Skeletal muscle satellite cell (primary cell): Measurements from ENCODE around the gene H2BK1.

Experiments used
- H3K27me3 ChIP-seq: 2 replicates; pipeline ENCODE4 v1.7.0; 2013; ENCODE audit warnings: low read length; ENCODE audit not compliant: control insufficient read depth, insufficient read depth
- H3K36me3 ChIP-seq: 2 replicates; pipeline ENCODE4 v1.7.0; 2013; ENCODE audit warnings: mild to moderate bottlenecking, control low read depth, low read length; ENCODE audit not compliant: insufficient read depth
- H3K4me1 ChIP-seq: 2 replicates; pipeline ENCODE4 v1.7.0; 2013; ENCODE audit warnings: low read length; ENCODE audit not compliant: control insufficient read depth, insufficient read depth
- H3K4me2 ChIP-seq: 2 replicates; pipeline ENCODE4 v1.7.0; 2013; ENCODE audit warnings: mild to moderate bottlenecking, low read length
- H3K4me3 ChIP-seq: 2 replicates; pipeline ENCODE4 v1.7.0; 2013; ENCODE audit warnings: low read length
- H3K9ac ChIP-seq: 2 replicates; pipeline ENCODE4 v1.7.0; 2013; ENCODE audit warnings: mild to moderate bottlenecking, low read depth, low read length, moderate library complexity
- H3K9me3 ChIP-seq: replicated peaks from 2 replicates; pipeline ENCODE4 v1.7.0; 2013; ENCODE audit warnings: mild to moderate bottlenecking, control low read depth, low read length

Gene H2BK1

DNA sequence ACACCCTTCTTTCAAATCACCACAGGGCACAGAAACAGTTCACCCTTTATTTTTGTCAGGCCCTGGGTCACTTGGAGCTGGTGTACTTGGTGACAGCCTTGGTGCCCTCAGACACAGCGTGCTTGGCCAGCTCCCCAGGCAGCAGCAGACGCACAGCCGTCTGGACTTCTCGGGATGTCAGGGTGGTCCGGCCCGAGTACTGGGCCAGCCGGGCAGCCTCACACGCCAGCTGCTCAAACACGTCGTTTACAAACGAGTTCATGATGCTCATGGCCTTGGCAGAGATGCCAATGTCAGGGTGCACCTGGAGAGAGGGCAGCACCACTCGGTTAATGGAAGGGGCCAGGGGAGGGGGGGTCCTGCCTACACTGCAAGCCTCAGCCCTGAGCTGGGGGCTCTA lies 2.5 kb downstream of the H2BK1 start:
- H3K27me3 ChIP-seq: peaks cover 51% of the 10 kb centered on the region

DNA sequence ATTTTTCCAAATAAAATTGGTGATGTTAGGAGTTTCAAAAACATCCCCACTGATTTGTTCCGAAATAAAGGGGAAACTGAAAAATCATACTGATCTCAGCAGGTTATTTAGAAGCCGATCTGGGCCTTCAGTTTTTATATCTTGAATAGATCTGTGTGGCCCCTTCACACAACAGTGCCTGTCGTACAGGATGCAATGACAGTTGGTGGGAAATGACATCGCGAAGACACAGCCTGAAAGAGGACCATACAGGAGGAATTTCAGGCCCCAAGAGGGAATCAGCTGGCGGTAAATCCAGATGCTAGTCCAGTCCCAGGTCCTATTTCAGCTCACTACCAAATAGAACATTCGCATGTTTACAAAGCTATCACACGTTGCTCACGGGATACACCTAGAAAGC lies 3.0 kb downstream of the H2BK1 start:
- no peaks in the 10 kb centered on the region for H3K9me3 ChIP-seq
- H3K9ac ChIP-seq: no peak overlapping the region
- no peaks in the 10 kb centered on the region for H3K4me1 ChIP-seq
- H3K4me3 ChIP-seq: no peak overlapping the region
- peaks cover 56% of the 10 kb centered on the region for H3K27me3 ChIP-seq
- H3K4me2 ChIP-seq: no peak overlapping the region
- H3K36me3 ChIP-seq: no peaks in the 10 kb centered on the region

More for the DNA sequence above, 2.5 kb downstream of the H2BK1 start:
- peaks cover under 1% of the 10 kb centered on the region for H3K36me3 ChIP-seq
- H3K4me3 ChIP-seq: no peak overlapping the region
- no peak overlapping the region for H3K9ac ChIP-seq
- no peaks in the 10 kb centered on the region for H3K9me3 ChIP-seq
- no peaks in the 10 kb centered on the region for H3K4me1 ChIP-seq
- no peak overlapping the region for H3K4me2 ChIP-seq

DNA sequence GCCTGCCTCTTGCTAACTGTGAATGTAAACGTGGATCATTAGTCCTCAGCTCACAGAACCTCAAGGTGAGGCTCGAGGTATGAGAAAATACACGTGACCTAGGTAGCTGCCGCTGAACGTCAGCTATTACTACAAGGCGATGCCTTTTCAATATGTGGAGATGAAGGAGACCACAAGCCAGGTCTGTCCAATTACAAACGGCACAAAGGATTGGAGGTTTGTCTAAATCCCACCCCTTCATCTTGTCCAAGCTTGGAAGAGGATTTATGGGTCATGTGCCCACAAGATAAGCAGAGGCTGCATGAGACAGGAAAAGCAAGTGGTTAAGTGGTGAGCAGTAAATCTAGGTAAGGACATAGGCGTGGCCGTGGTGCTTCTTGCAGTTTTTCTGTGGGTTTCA lies 3.4 kb downstream of the H2BK1 start:
- no peaks in the 10 kb centered on the region for H3K36me3 ChIP-seq
- H3K27me3 ChIP-seq: peaks cover 60% of the 10 kb centered on the region
- no peaks in the 10 kb centered on the region for H3K4me1 ChIP-seq
- no peak overlapping the region for H3K4me3 ChIP-seq
- no peak overlapping the region for H3K4me2 ChIP-seq
- no peaks in the 10 kb centered on the region for H3K9me3 ChIP-seq
- no peak overlapping the region for H3K9ac ChIP-seq

DNA sequence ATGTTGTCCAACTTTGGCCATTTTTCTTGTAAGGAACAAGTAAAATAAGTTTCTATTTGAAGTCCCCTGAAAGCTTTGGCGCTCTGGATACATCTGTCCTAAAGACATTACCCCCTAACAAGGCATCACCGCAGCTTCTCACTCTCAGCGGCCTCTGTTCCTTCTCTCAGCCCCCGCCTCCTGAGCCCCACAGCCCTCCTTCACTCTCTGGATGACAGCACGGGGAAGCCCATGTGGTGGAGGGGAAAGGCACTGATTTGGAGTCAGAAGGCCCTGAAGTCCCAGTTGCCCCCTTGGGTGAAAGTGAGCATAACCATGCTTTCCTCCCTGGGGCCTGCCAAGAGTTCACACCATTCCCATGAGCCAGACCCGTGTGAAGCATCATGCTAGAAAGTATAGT lies 4.6 kb downstream of the H2BK1 start:
- Histone ChIP-seq H3K4me2 (no peak overlapping the region), H3K4me1 (no peaks in the 10 kb centered on the region), H3K9ac (no peak overlapping the region), H3K27me3 (peaks cover 72% of the 10 kb centered on the region), H3K36me3 (no peaks in the 10 kb centered on the region), H3K9me3 (no peaks in the 10 kb centered on the region), H3K4me3 (no peak overlapping the region)

DNA sequence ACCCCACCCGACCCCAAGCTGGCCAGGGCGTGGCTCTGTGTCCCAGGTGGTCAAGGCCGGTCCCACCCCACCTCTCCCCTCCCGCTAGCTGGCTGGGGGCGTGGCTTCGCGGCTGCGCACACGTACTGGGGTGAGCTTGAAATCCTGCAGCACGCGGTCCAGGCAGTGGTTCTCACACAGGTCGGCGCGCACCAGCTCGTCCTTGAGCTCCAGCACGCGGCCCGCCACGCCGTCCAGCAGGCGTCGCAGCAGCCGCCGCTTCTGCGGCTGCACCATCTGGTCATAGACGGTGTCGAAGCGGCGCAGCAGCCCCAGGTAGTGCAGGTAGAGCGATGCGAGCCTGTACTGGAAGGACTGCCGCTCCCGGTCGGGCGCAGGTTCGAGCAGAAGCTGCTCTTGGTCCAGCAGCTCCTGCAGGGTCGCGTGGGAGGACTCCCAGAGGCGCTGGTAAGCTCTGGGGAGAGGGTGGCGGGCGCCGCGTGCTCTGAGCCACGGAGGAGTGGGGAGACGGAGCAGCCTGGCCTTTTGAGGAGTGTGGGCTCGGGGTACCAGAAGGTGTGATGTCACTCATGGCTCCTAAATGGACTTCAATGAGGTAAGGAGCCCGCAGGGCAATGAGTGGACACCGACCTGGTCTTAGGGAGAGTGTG lies 5.8 kb downstream of the H2BK1 start:
- no peak overlapping the region for H3K4me2 ChIP-seq
- H3K9ac ChIP-seq: no peak overlapping the region
- no peaks in the 10 kb centered on the region for H3K36me3 ChIP-seq
- peaks cover 84% of the 10 kb centered on the region for H3K27me3 ChIP-seq
- H3K4me3 ChIP-seq: no peak overlapping the region
- no peaks in the 10 kb centered on the region for H3K4me1 ChIP-seq
- H3K9me3 ChIP-seq: no peaks in the 10 kb centered on the region

DNA sequence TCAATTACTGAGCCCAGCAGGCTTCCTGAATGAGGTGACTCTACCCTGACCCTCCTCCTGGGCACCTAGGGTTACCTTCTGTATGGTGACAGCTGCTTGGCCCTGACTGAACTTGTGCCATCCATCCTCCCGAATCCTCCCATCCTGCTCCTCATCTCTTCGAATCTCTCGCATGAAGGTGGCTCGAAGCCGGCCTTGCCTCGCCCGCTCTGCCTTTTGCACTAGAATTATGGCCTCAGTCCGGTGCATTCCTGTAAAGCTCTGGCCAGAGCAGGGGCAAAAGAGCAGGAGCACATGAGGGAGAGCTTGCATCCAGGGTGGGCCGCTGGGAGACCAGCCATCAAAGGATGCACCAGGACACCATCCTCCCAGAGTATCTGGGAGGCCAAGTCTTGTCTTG lies 7.5 kb downstream of the H2BK1 start:
- H3K9ac ChIP-seq: no peak overlapping the region
- no peaks in the 10 kb centered on the region for H3K4me1 ChIP-seq
- H3K27me3 ChIP-seq: peaks cover 91% of the 10 kb centered on the region
- no peaks in the 10 kb centered on the region for H3K36me3 ChIP-seq
- no peaks in the 10 kb centered on the region for H3K9me3 ChIP-seq
- no peak overlapping the region for H3K4me3 ChIP-seq
- H3K4me2 ChIP-seq: no peak overlapping the region

DNA sequence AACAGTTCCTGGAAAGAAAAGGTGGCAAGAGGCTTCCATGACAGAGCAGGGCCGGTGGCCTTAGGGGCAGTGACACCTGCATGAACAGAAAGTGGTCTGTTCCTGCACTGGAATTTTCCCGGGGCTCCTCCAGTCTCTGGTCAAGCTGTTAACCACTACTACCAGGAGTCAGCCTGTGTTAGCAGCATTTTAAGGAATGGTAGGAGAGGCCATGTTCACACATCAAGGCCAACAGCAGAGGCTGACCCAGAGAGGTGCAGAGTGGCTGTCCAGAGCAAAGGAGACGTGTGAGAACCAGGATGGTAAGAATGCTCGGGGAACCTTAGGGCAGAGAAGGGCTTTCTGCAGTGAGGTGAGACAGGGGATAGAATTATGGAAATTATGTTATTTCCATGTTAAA lies 8.5 kb downstream of the H2BK1 start:
- Histone ChIP-seq H3K9me3 (no peaks in the 10 kb centered on the region), H3K4me1 (no peaks in the 10 kb centered on the region), H3K27me3 (peaks cover 92% of the 10 kb centered on the region), H3K9ac (no peak overlapping the region), H3K4me3 (no peak overlapping the region), H3K4me2 (no peak overlapping the region), H3K36me3 (no peaks in the 10 kb centered on the region)

DNA sequence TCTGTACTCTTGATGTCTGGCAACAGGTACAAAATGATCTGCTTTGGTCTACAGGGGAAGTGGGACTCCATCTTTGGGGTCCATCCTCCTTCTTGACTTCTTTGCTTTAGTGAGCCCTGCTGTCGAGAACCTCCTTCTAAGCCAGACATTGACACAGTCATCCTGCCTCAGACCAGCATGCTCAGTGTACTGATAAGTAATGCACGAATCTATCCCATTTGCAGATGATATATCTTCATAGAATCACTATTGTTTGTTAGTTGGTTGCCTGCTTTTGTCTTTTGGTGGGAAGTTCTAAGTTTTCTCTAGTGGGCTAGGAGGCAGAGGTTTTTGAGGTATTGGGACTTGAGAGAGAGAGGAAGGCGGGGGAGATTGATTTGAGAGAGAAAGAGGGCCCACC lies 8.9 kb downstream of the H2BK1 start:
- no peaks in the 10 kb centered on the region for H3K4me1 ChIP-seq
- H3K9me3 ChIP-seq: no peaks in the 10 kb centered on the region
- peaks cover 95% of the 10 kb centered on the region for H3K27me3 ChIP-seq
- no peak overlapping the region for H3K4me3 ChIP-seq
- H3K36me3 ChIP-seq: no peaks in the 10 kb centered on the region
- H3K4me2 ChIP-seq: no peak overlapping the region
- H3K9ac ChIP-seq: no peak overlapping the region

DNA sequence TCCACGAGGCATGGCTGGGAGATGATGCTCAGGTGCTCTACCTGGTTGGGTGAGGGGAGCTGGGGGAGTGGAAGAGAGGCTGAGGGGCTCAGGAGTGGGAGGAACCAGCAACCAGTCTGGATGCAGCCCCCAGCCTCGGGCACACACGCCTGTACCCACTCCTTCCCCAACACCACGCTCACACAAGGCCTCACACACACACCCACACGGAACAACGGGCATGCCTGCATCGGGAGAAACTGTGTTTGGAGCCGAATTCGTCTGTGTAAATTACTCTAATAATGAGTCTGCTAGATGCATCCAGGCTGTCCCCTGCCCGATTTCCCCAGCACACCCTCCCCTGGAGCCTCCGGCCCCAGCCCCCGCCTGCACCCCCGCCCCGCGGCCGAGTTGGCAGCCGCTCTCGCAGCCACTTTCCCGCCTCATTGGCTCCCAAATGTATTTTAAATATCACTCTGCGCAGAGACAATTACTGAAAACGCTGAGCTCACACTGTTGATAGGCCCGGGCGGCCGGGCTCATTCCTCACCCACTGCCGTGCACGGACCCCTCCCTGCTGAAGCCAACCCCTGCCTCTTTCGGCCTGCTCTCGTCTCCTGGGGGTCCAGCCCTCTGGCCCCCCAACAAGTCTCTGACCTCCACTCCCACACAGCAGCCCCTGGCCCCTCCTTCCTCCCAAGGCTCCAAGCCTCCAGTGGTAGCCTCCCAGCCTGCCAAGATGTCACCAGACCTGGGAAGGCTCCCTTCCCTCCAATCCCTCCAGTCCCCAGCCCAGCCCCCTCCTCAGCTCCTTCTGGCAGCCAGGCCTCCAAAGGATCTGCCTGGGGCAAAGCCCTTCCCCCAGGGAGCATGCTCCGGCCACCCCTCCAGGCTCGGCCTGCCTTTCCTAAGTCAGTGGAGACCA lies 11.1 kb downstream of the H2BK1 start:
- H3K4me3 ChIP-seq: no peak overlapping the region
- H3K27me3 ChIP-seq: peaks cover 96% of the 10 kb centered on the region
- H3K9me3 ChIP-seq: no peaks in the 10 kb centered on the region
- no peaks in the 10 kb centered on the region for H3K4me1 ChIP-seq
- H3K36me3 ChIP-seq: no peaks in the 10 kb centered on the region
- H3K9ac ChIP-seq: no peak overlapping the region
- H3K4me2 ChIP-seq: no peak overlapping the region

DNA sequence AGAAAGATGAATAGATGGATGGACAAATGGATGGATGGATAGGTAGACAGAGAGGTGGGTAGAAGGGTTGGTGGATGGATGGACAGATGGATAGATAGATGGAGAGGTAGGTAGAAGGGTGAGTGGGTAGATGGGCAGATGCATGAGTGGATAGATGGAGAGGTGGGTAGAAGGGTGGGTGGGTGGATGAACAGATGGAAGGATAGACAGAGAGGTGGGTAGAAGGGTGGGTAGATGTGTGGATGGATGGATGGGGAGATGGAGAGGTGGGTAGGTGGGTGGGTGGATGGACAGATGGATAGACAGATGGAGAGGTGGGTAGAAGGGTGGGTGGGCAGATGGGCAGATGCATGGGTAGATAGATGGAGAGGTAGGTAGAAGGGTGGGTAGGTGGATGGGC lies 12.4 kb downstream of the H2BK1 start:
- Histone ChIP-seq H3K9me3 (no peaks in the 10 kb centered on the region), H3K27me3 (peaks cover 96% of the 10 kb centered on the region), H3K4me2 (no peak overlapping the region), H3K4me3 (no peak overlapping the region), H3K9ac (no peak overlapping the region), H3K36me3 (no peaks in the 10 kb centered on the region), H3K4me1 (no peaks in the 10 kb centered on the region)

DNA sequence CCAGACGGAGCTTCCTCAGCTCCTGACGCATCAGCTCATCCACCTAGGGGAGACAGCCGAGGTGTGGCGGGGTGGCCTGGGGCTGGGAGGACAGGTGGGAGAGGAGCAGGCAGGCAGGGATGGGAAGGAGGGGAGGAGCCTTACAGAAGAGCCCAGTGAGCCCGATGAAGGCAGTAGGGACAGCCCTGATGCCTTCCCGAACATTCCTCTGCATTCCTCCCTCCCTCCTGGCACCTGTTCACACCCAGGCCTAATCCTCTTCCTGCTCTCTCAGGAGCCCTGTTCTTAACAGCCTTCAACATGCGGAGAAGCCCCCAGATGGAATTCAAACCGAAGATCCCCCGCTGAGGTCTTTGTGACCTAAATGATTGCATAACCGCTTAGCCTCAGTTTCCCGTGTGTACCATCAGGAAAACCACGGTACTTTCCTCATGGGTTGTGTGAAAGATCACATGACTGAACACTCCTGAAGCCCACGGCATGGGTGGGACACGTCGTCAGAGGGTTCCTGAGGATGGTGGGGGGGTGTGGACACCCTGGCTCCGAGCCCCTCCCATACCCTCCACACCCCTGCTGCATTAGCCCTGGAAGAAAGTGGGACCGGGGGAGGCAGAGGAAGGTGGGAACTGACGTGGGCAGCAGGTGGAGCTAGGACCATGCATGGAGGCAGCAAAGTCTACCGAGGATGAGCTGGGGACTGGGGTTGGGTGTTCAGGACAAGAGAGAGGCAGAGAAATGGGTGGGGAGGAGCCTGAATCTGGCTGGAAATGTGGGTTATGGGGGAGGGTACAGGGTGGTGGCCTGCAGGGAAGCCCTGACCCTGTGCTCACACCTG lies 14.5 kb downstream of the H2BK1 start:
- Histone ChIP-seq H3K9ac (no peak overlapping the region), H3K9me3 (no peaks in the 10 kb centered on the region), H3K36me3 (no peaks in the 10 kb centered on the region), H3K4me2 (no peak overlapping the region), H3K27me3 (peaks cover 87% of the 10 kb centered on the region), H3K4me1 (no peaks in the 10 kb centered on the region), H3K4me3 (no peak overlapping the region)
